Renal pelvis (tissue), 4 donors: ENCODE data around the gene GMDS. TPM values are rescaled to one million over a fixed set of nuclear protein-coding genes. Genes with fewer than 3 reads are reported as not detected.

Experiments
- DNase-seq: peaks from one replicate; pipeline ENCODE4 v3.0.0-alpha.2; 2013
- polyA plus RNA-seq, 3 donors: library from polyadenylated mRNA; unstranded; fragments of 120-200 nt; gene quantifications; one replicate each; pipeline ENCODE4 v1.2.1, GENCODE V29; 2013; ENCODE audit not compliant: insufficient read length in 3 of 3

GMDS gene
- polyA plus RNA-seq, 3 donors, result 66.8 to 76.2 (median 68.5) TPM

- DNase-seq, result no peak
These were observed 461.0 kb downstream of the GMDS start for GRCh38 chr6:1784422-1784884.

DNA sequence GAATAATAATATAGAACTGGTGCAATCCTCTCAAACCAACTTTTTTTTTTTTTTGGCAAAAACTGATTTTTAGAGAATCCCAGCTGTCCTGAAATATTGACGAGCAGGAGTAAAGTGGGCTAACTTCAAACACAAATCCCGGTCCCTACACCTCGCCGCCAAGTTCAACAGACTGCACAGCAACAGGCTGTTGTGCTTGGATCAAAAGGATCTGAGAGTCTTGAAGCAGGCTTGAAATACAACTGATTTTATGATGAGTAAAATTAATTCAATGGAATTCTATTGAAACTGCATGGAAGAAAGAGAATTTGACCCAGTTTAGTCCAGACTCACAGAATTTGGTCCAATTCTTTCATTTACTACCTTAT is 463.6 kb downstream of the GMDS start:
- no peak for DNase-seq

DNA sequence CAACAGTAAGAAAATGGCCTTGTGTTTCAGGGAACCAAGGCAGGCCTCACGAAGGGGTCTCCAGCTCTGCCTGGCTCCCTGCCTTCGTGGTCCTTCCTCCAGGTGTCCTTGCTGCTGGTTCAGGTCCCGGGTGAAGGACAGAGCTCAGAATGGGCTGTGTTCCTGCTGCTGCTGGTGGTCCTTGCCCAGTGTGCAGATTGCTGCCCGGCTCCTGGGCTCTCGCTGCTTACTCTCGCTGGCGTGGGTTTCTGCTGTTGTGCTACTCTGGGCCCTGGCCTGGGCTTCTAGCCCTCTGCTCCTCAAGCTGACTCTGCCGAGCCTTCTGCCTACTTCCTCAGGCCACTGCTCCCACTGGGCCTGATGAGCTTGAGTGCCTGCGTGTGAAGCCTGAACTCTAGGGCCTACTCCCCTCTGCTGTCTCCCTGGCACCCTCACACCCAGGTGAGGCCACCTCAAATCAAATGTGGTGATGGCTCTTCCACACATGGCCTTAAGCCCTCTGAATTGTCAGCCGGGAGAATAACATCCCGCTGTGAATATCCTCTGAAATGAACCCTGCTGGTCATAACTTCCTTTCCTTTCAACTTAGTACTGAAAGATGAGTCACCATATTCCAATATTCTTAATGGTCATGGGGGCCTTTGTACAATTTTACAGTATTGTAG is 464.1 kb downstream of the GMDS start:
- DNase-seq, result no peak

GRCh38 chr6:1780251-1780867 is 465.0 kb downstream of the GMDS start:
- DNase-seq, result no peak

GRCh38 chr6:1778686-1779235 is 466.6 kb downstream of the GMDS start:
- DNase-seq, result no peak

DNA sequence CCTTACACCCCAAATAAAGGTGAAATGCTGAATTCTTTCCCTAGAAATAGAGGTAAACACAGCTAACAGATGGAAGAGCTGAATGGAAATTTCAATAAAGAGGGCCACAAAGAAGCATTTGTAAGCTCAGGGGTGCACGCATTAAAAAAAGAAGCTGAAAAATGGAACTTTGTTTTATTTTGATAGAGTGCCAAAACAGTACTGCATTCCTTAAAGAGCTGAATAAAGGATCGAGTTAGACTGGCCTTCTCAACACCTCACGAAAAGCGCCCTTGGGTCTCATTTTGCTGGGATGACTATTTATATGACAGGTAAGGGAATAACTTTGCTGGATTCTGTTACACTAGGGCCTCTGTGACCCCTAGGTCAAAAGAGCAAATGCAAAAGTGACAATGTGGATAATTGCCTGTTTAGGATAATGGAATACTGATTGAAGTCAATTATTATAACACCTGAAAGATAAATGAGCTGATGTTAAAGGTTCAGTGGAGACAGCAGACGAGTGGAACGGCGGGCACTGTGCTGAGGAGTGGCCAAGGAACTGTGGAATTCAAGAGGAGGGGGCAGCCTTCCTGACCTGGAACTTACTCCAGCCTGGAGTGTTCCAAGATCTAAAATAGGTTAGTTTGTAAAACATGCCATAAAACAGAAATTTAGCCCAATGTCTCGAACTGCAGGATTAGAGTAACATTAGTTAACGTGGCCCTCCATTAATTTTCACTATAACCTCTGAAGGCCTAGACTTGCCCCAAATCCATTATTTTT is 467.3 kb downstream of the GMDS start:
- DNase-seq, result no peak

- DNase-seq, result no peak
These were observed 470.0 kb downstream of the GMDS start for GRCh38 chr6:1775441-1775840.

DNA sequence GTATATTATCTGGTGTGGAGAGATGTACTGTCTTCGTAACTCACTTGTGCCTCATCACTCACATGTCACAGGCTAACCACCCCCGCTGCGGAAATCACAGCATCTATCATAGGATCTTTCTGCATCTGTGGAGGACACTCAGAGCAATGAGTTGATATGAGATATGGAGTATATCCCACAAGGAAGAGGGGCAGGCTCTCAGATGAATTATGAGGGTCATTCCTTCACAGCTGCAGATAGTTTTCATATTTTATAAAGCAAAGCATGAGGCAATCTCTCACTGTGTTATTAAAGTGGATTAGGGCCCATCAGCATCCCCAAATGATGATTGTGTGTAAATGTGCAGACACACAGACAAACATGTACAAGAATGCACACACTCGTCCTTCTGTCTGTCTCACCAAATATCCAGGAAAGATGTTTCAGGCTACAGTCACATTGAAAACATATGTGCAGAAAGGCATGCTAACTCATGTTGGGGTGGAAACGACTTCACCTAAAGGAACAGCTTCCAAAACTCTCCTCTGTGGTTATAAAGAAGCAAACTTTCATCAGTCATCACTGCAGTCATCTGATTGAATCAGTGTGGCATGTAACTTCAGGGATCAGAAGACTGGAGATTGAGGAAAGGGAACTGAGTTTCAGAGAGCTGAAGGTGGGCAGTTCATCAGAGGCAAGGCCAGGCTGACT is 471.0 kb downstream of the GMDS start:
- no peak for DNase-seq

GRCh38 chr6:1773700-1774099 is 471.7 kb downstream of the GMDS start:
- DNase-seq, result no peak

DNA sequence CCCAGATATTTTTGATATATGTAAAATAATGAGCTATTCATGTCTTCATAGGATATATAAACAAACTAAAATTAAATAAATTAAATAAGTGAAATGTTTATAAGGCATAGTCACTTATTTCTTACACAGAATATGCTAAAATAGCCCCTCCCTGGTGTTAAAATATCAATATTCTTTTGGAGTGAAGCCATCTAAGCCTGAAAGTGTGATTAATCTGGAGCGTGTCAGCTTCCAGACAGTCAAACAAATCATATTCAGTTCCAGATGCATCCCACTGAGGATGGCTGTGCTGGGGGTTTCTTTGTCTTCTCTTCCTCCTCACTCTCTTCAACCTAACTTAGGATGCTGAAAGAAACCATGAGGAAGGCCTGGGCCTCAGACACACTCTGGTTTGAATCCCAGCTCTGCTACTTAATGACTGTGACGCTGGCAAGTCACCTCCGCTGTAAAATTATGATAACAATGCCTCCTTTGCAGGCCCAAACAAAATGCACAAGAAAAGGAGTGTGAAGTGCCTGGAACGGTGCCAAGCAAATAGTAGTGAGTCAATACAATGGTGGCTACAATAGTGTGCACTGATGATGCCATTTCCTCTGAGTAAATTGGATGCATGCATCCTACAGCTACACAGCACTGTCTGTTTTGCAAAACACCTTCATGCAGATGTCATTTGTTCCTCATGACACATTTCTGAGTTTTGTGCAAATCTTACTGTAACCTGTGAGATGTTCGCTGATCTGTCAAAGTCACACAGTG is 474.3 kb downstream of the GMDS start:
- no peak for DNase-seq

DNA sequence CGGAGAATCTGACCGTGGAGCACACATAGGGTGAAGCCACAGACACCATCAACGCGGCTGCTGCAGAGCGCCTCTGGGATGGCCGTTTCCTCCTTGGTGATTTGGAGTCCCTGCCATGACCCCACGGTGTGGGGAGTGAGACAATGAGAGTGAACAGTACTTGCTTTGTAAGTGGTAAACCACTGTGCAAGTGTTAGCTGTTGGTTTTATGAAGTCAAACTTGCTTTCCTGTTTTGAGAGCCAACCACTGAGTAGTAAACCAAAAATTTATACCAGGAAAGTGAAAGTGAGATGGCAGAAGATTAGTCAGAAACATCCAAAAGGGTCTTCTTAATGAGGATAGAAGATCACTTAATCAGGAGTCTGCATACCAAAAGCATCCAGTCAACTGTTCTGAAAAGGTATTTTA is 475.0 kb downstream of the GMDS start:
- DNase-seq, result no peak

GRCh38 chr6:1767481-1768246 is 477.7 kb downstream of the GMDS start:
- no peak for DNase-seq

DNA sequence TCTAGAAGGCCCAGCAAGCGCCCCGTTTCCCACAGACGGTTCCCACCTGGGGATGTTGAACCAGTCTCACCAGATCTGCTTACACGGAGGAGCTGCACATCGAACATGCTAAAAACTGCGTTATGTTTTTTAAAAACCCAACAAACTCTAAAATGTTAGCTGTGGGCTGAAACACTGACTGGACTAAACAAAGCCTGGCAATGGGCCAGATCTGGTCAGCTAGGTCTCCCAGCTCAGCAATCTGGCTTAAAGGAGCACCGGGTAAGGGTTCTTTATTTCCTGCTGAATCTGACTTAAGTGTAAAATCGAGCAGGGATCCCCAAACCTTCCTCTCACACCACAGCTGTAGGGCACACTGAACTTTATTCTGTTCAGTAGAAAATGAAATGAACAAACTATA is 478.8 kb downstream of the GMDS start:
- DNase-seq, result no peak

DNA sequence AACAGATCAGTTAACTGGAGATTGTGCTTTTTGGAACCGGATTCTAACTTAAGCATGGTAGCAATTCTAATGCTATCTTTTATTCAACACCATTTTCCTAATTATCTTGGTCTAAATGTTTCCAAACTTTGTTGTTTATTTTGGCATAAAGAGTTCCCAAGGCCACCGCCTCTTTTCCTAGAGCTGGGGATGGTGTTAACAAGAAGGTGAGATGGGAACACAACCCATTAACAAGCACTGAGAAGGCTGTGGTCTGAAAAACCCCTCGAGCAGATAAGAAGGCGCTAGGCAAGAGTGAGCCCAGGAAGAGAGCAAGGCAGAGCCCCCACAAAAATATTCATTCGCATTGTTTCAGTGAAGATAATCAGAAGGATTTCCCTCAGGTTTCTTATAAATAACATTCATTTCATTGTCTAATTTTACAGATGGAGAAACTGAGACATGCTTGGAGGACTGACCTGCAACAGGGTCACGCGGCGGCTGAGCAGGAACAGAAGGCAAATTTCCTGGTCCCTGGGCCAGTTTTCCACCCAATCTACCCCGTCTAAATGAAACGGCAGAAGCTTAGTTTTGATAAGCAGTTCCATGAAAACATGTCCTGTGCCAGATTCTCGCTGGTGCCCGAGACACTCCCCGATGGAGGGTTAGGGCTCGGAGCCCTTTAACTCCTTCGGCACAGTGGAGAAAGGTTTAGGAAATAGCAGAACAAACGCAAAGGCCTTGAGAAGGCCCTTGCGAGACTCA is 480.1 kb downstream of the GMDS start:
- no peak for DNase-seq

- no peak for DNase-seq
These were observed 480.9 kb downstream of the GMDS start for GRCh38 chr6:1764397-1764987.

GRCh38 chr6:1763404-1763803 is 482.0 kb downstream of the GMDS start:
- DNase-seq, result no peak

DNA sequence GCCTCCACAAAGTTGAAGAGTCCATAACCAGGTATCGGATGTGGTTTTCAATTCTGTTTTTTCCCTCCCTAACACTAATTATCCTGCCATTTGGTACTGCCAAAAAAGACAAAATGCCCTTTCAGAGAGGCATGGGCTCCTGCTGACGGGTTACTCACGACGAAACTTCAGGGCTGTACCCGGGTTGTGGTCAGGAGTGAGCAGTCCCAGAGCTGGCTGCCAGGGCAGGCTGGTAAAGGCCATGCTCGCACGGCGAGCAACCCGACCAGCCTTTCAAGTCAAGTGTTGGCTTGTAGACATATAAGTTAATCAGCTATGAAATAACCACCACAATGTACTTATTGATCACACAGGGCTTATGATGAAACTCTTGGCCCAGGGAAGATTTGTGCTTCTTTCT is 483.2 kb downstream of the GMDS start:
- DNase-seq, result no peak

GRCh38 chr6:1761477-1761877 is 483.9 kb downstream of the GMDS start:
- no peak for DNase-seq

- DNase-seq, result no peak
These were observed 484.5 kb downstream of the GMDS start for GRCh38 chr6:1760876-1761275.

GRCh38 chr6:1759870-1760269 is 485.5 kb downstream of the GMDS start:
- DNase-seq, result peak; percentile 61
